Suprapubic skin (tissue), 4 donors: ENCODE measurements around the gene IFIT3. TPM values are rescaled to one million over a fixed set of nuclear protein-coding genes. Genes with fewer than 3 reads are reported as not detected.
A peak's percentile ranks its signal among the peaks of the same experiment; 100 is the strongest.

Experiments
- DNase-seq, 2 donors: peaks; one replicate each; pipeline ENCODE4 v3.0.0-alpha.2; 2019; ENCODE audit warnings: low spot score in 2 of 2
- H3K27ac ChIP-seq: fragments of 200-600 bp; sonication (generic); one replicate; pipeline ENCODE4 v1.5.1; 2019
- H3K27me3 ChIP-seq: fragments of 200-600 bp; sonication (generic); one replicate; pipeline ENCODE4 v1.5.1; 2019
- H3K36me3 ChIP-seq: fragments of 200-600 bp; sonication (generic); one replicate; pipeline ENCODE4 v1.5.1; 2019
- H3K4me1 ChIP-seq: fragments of 200-600 bp; sonication (generic); one replicate; pipeline ENCODE4 v1.5.1; 2019
- H3K4me3 ChIP-seq: fragments of 200-600 bp; sonication (generic); one replicate; pipeline ENCODE4 v1.5.1; 2019; ENCODE audit warnings: mild to moderate bottlenecking
- H3K9me3 ChIP-seq: fragments of 200-600 bp; sonication (generic); one replicate; pipeline ENCODE4 v1.5.1; 2019
- EP300 ChIP-seq: sonication (generic); formaldehyde crosslinking; IDR thresholded peaks from one replicate; pipeline ENCODE4 v1.6.1; 2017; ENCODE audit warnings: antibody characterized with exemption
- POLR2A ChIP-seq, 2 donors: fragments of 450-650 bp; IDR thresholded peaks; one replicate each; pipeline ENCODE4 v1.6.1; 2017; ENCODE audit warnings: antibody characterized with exemption in 2 of 2, mild to moderate bottlenecking in 2 of 2, moderate library complexity in 2 of 2
- POLR2AphosphoS5 ChIP-seq, 3 donors: sonication (generic); formaldehyde crosslinking; IDR thresholded peaks; one replicate each; pipeline ENCODE4 v1.6.1; 2017; ENCODE audit warnings: antibody characterized with exemption in 3 of 3
- WGBS: methylation state at CpG from one replicate; pipeline ENCODE4 v1.1.5; 2018; 5-methylcytosine and 5-hydroxymethylcytosine counted together
- total RNA-seq, 4 donors: library from RNA; depleted of rRNA; stranded (reverse); fragments of >200 nt; gene quantifications; one replicate each; pipeline ENCODE4 v1.1.0, GENCODE V29; 2016
- TF ChIP-seq, protein P1 (sequence below), 2 donors: fragments of 200-600 bp in 1 of 2; fragments of 450-650 bp in 1 of 2; sonication (generic) in 1 of 2; IDR thresholded peaks; one replicate each; pipeline ENCODE4 v1.5.1; 2016 to 2019; ENCODE audit warnings: antibody characterized with exemption in 2 of 2, mild to moderate bottlenecking in 1 of 2, moderate library complexity in 1 of 2

Gene IFIT3
- total RNA-seq, 4 donors from 2014 or later = 1.5 to 4.9 (median 2.1) TPM

DNA sequence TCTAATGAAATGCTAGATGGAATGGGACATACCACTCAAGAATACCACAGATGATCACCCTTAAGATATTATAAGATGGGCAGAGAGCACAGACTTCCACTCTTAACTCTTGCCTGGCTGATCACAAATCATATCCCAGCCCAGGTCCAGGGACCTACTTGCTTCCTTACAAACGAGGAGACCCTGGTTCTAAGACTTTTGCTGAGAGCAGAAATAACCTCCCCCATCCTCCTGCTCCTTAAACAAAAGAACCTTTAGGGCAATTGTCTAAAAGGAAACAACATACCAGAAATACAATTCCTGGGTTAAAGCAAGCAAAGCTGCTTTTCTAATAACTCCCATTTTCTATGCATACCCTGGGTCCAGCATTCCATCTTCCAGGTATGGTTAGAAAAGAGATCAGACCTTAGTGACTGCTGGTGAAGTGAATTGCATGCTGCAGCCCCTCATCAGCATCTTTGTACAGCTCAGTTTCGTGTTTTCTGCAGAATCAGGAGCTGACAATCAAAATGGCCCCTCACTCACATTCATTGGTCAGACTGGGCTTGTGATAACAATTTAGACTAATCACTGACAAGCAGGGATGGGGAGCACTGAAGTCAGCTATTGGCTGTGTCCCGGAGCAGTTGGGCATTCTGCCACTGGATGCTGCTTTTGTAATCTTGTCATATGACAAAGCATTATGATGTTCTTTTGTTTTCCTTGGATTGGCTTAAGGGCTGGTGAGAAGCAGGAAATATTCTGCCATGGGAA is 14.6 kb downstream of the IFIT3 start:
- no peaks in the 10 kb centered on the region for H3K27me3 ChIP-seq
- no peak overlapping the region for H3K4me3 ChIP-seq
- peaks cover 14% of the 10 kb centered on the region for H3K4me1 ChIP-seq
- WGBS = 63% methylated on average over 3 of the region's 3 CpGs
- TF ChIP-seq EP300 (no peak), POLR2A (IDR thresholded peaks at IDR 0.05) (no peak), POLR2AphosphoS5 (IDR thresholded peaks at IDR 0.05) (no peak)
- TF ChIP-seq, protein P1, sequence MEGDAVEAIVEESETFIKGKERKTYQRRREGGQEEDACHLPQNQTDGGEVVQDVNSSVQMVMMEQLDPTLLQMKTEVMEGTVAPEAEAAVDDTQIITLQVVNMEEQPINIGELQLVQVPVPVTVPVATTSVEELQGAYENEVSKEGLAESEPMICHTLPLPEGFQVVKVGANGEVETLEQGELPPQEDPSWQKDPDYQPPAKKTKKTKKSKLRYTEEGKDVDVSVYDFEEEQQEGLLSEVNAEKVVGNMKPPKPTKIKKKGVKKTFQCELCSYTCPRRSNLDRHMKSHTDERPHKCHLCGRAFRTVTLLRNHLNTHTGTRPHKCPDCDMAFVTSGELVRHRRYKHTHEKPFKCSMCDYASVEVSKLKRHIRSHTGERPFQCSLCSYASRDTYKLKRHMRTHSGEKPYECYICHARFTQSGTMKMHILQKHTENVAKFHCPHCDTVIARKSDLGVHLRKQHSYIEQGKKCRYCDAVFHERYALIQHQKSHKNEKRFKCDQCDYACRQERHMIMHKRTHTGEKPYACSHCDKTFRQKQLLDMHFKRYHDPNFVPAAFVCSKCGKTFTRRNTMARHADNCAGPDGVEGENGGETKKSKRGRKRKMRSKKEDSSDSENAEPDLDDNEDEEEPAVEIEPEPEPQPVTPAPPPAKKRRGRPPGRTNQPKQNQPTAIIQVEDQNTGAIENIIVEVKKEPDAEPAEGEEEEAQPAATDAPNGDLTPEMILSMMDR (IDR thresholded peaks at IDR 0.05) = no peak
- DNase-seq = peak; percentile 73 to 85
- H3K27ac ChIP-seq = no peak overlapping the region
- H3K36me3 ChIP-seq = peaks cover 15% of the 10 kb centered on the region
- no peaks in the 10 kb centered on the region for H3K9me3 ChIP-seq

DNA sequence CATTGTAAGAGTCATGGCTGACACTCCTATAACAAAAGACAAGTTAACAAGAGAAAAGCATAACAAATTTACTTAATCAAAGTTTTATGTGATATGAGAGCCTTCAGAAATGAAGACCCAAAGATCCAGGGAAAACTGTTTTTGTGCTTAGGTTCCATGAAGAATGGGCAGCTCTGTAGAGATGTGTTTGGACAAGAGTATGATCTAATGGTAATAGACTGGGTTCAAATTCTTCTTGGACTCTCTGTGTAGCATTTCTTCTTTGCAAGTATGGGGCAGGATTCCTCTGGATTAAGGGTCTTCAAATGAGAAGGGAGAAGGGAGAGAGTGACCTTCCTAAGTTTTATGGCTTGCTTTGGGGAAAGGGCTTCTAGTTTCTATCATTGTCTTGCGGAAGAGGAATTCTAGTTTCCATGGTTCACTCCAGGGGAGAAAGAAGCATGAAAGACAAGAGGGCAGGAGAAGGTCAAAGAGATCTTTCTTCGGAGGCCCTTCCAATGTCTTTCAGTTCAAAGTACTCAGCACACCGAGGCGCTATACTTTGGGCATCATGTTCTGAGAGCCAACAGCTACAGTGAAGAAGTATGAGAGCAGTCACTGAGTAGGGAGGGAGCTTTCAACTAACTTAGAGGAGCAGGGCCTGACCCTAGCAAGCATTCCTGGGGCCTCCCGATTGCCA is 15.4 kb downstream of the IFIT3 start:
- Histone ChIP-seq H3K4me3 (no peak overlapping the region), H3K27me3 (no peaks in the 10 kb centered on the region), H3K36me3 (peaks cover 12% of the 10 kb centered on the region), H3K4me1 (peaks cover 17% of the 10 kb centered on the region), H3K27ac (no peak overlapping the region), H3K9me3 (no peaks in the 10 kb centered on the region)
- DNase-seq = no peak
- WGBS = 86% methylated on average over 5 of the region's 5 CpGs
- TF ChIP-seq EP300 = no peak

DNA sequence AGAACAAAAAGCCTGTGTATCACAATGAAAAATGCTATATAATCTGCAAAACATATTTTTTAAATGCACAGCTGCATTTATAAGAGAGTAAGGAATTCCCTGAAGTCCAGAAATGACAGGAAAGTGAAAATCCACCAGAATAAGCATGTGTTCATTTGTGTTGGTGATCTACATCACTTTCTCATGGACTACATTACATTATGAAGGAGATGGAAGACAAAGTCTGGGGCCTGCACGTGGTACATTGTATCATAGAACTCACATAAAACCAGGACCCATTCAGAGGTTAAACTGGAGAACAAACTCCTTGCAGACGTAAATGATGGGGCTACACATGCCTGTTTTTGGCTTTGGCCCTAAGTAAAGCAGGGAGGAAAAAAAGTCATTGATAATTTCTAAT is 16.4 kb downstream of the IFIT3 start:
- no peak overlapping the region for H3K27ac ChIP-seq
- H3K27me3 ChIP-seq = no peaks in the 10 kb centered on the region
- peaks cover 4% of the 10 kb centered on the region for H3K36me3 ChIP-seq
- H3K4me3 ChIP-seq = no peak overlapping the region
- TF ChIP-seq EP300 (no peak), POLR2AphosphoS5 (IDR thresholded peaks at IDR 0.05) (no peak)
- no peaks in the 10 kb centered on the region for H3K9me3 ChIP-seq
- H3K4me1 ChIP-seq = peaks cover 17% of the 10 kb centered on the region
- no peak for DNase-seq
- 73% methylated on average over 2 of the region's 2 CpGs for WGBS

DNA sequence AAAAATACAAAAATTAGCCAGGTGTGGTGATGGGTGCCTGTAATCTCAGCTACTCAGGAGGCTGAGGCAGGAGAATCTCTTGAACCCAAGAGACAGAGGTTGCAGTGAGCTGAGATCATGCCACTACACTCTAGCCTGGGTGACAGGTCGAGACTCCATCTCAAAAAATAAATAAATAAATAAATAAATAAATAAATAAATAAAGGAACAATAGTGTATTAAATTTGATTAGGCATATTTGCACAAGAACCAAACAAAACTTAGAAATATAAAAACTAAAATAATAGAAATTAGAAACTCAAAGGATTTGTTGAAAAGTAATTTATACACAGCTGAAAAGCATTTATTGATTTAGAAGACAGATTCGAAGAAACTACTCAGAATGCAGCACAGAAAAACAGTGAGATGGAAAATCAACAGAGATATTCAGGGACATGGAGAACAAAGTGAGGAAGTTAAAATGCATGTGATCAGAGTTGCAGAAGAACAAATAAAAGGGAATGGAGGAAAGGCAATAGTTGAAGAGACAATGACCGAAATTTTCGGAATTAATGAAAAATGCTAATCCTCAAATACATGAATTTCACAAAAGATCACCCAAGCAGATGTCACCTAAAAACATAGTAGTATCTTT is 17.7 kb downstream of the IFIT3 start:
- WGBS = 88% methylated on average over 4 of the region's 4 CpGs
- no peak overlapping the region for H3K4me3 ChIP-seq
- H3K27ac ChIP-seq = no peak overlapping the region
- H3K36me3 ChIP-seq = no peaks in the 10 kb centered on the region
- no peak for DNase-seq
- no peaks in the 10 kb centered on the region for H3K9me3 ChIP-seq
- H3K27me3 ChIP-seq = no peaks in the 10 kb centered on the region
- TF ChIP-seq POLR2A (IDR thresholded peaks at IDR 0.05) = no peak
- TF ChIP-seq, protein P1 (IDR thresholded peaks at IDR 0.05) = no peak
- no peak for TF ChIP-seq POLR2AphosphoS5 (IDR thresholded peaks at IDR 0.05)
- TF ChIP-seq EP300 = no peak
- peaks cover 17% of the 10 kb centered on the region for H3K4me1 ChIP-seq

DNA sequence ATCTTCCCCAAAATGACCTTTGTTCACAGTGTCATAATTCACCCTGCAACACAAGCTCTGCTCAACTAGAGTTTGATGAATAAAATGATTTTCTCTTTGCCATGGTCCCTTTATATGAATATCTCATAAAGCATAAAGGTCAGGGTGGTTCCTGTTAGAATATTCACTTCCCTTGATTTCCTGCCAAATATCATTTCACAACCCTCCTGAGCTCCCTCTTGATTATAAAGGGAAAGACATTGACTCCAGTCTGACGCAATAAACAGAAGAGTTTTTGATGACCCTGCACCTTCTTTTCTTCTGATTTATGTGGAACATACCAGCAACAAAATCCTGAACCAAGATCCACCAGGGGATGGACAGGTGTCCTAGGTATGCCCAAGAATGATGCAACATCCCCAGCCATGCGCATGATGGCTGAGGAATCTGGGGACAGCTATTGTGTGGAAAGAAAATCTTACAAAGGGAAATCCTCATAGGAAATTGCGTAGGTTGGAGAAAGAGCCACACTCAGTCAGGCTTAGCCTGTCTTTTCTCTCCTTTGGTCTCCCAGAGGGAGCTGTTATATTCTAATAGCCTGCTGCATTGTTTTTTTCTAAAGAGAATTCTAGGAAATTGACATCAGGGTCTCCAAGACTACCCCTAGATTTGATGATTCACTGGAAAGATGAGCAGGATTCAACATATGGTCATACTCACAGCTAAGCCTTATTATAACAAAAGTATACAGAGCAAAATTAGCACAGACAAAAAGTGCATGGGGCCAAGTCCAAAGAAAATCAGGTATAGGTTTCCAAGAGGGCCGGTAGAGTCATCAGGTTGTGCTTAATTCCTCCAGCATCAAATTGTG is 18.8 kb downstream of the IFIT3 start:
- TF ChIP-seq EP300 = no peak
- TF ChIP-seq POLR2A (IDR thresholded peaks at IDR 0.05) = no peak
- TF ChIP-seq POLR2AphosphoS5 (IDR thresholded peaks at IDR 0.05) = peak in 1 of 3 donors; percentile 14
- TF ChIP-seq, protein P1 (IDR thresholded peaks at IDR 0.05) = no peak
- Histone ChIP-seq H3K4me3 (no peak overlapping the region), H3K27me3 (no peaks in the 10 kb centered on the region), H3K36me3 (no peaks in the 10 kb centered on the region), H3K4me1 (peaks cover 28% of the 10 kb centered on the region), H3K9me3 (no peaks in the 10 kb centered on the region), H3K27ac (no peak overlapping the region)
- WGBS = 75% methylated on average over 4 of the region's 4 CpGs
- no peak for DNase-seq
